RKO (cell line): ENCODE measurements around the gene ZNF385A.

Source experiments
- DNase-seq: peaks from one replicate; pipeline ENCODE4 v3.0.0-alpha.2; 2016; ENCODE audit warnings: low spot score

Gene ZNF385A

DNA sequence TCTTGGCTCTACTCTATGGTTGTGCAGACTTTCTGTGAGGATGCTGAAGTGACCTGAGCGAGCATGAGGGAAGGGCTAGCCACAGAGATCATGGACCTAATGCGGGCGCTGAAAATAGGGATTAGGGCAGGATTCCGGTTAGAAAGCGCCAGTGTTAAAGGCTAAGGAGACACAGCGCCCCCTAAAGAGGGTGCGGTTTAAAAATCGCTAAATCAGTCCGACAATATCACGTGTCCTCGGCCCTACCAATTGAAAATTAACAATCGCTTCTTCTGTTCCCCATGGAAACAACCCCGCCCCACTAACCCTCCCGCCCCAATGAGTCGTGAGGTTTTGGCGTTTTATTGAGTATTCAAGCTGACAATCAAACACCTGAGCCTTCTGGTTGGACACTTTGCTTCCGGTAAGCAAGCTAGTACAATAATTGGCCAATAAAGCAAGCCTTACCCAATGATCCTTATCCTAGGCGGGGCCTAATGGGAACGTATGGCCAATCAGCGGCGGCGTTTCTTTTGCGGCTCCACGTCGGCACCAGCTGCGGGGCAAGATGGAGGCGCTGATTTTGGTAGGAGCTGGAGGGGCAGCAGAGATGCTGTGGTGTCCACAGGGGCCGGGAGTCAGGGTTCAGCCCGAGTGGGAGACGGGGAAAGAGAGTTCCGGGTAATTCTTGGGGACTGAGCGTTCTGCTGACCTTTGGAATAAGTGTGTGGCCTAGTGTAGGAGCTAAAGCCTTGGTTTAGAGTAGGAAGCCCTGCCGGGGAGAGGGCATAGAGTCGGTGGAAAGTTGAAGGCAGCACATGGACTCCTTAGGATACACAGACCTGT is 59.7 kb downstream of the ZNF385A start, which contains the start of gene COPZ1:
TSS of gene COPZ1 (plus strand) at position 515 of the 825 bp plus-strand sequence. CDS start at position 548, 33 bp downstream.
- DNase-seq: peak; percentile 100

DNA sequence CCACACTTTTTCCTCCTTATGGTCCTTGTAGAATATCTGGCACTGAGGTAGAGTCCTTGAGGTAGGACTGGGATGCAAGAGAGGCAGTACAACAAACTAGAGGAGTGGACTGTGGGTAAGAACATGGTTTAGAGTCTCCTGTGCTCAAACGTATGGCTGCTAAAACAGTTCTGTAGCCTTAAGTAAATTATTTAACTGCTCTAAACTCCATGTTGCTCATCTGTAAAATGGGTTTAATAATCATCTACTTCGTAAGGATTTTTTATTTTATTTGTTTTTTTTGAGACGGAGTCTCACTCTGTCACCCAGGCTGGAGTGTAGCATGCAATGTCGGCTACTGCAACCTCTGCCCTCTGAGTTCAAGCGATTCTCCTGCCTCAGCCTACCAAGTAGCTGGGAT is 63.2 kb downstream of the ZNF385A start:
- no peak for DNase-seq
